ENCODE data around the gene MSANTD2.

MSANTD2 gene

DNA sequence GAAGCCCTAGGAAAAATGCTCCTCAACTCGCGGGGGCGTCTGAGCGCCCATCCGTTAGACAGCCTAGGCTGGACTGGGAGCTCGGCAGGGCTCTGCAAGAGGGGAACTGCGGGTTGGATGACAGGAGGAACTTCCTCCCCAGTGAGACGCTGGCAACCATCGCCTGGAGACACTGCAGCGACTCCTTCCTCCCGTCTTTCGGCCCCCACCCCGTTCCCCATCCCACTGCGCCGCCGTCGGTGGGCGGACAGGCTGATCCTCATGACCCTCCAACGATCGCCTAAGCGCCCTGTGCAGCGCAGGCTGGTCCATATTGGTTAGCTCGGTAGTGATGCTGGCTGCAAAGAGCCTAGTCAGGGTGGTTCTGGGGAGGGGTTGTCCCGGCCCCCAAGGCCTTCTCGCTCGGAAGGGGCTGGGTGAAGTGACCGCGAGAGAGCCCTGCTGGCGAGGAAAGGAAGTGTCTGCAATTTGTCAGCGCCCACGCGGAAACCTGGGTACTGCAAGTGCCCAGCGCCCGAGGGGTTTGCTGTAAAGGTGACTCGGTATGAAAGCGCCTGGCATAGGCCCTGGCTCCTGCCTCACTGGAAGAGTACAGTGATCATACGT is 59.8 kb downstream of the MSANTD2 start:
- H3K79me2 ChIP-seq (ENCODE audit: insufficient read depth, low read length) = no peaks in the 10 kb centered on the region
- peak overlapping the region; percentile 82 for H2AFZ ChIP-seq (ENCODE audit: low read depth, low read length, severe bottlenecking)
- no peaks in the 10 kb centered on the region for H3K36me3 ChIP-seq (ENCODE audit: low read length)
- H3F3A ChIP-seq (ENCODE audit: insufficient read depth) = peaks cover 8% of the 10 kb centered on the region; the same call in 1 of the 2 replicates
- TF ChIP-seq CTCF (IDR thresholded peaks at IDR 0.05; ENCODE audit: insufficient read depth, low read length, poor library complexity, severe bottlenecking) = peak; percentile 29
- TF ChIP-seq EZH2phosphoT487 (conservative IDR thresholded peaks at IDR 0.05; ENCODE audit: low read length) = no peak
- H3K9me2 ChIP-seq (replicated peaks; ENCODE audit: insufficient read depth, low read length) = no peaks in the 10 kb centered on the region
- no peak overlapping the region for H3K27ac ChIP-seq (ENCODE audit: low read depth, low read length)
- H4K20me1 ChIP-seq (ENCODE audit: low read depth, low read length) = no peaks in the 10 kb centered on the region
- H3K9me3 ChIP-seq (ENCODE audit: insufficient read depth, low read length) = no peaks in the 10 kb centered on the region
- no peaks in the 10 kb centered on the region for H3K27me3 ChIP-seq (ENCODE audit: low read length)
- peak overlapping the region; percentile 64 for H3K9ac ChIP-seq (ENCODE audit: low read length)
- H3K4me2 ChIP-seq (ENCODE audit: low read depth, low read length, poor library complexity, severe bottlenecking) = peak overlapping the region; percentile 57
- H3K4me3 ChIP-seq (ENCODE audit: insufficient read depth, low read length, poor library complexity, severe bottlenecking) = peak overlapping the region; percentile 72

- H3K79me2 ChIP-seq (ENCODE audit: insufficient read depth, low read length) = no peaks in the 10 kb centered on the region
- H3F3A ChIP-seq (ENCODE audit: insufficient read depth) = peaks cover 7% of the 10 kb centered on the region; the same call in 1 of the 2 replicates
- no peaks in the 10 kb centered on the region for H4K20me1 ChIP-seq (ENCODE audit: low read depth, low read length)
- H2AFZ ChIP-seq (ENCODE audit: low read depth, low read length, severe bottlenecking) = peak within 1 kb of the TSS; percentile 82
- TF ChIP-seq EZH2phosphoT487 (conservative IDR thresholded peaks at IDR 0.05; ENCODE audit: low read length) = no peak
- no peak for TF ChIP-seq CTCF (IDR thresholded peaks at IDR 0.05; ENCODE audit: insufficient read depth, low read length, poor library complexity, severe bottlenecking)
- H3K9me2 ChIP-seq (replicated peaks; ENCODE audit: insufficient read depth, low read length) = no peaks in the 10 kb centered on the region
- H3K9me3 ChIP-seq (ENCODE audit: insufficient read depth, low read length) = no peaks in the 10 kb centered on the region
- H3K4me2 ChIP-seq (ENCODE audit: low read depth, low read length, poor library complexity, severe bottlenecking) = peak within 1 kb of the TSS; percentile 57
- H3K4me3 ChIP-seq (ENCODE audit: insufficient read depth, low read length, poor library complexity, severe bottlenecking) = peak within 1 kb of the TSS; percentile 72
- H3K27ac ChIP-seq (ENCODE audit: low read depth, low read length) = no peak within 1 kb of the TSS
- H3K9ac ChIP-seq (ENCODE audit: low read length) = peak within 1 kb of the TSS; percentile 64
- H3K36me3 ChIP-seq (ENCODE audit: low read length) = no peaks in the 10 kb centered on the region
- H3K27me3 ChIP-seq (ENCODE audit: low read length) = no peaks in the 10 kb centered on the region
Observed at GRCh38 chr11:124739479-124740276, 60.5 kb downstream of the MSANTD2 start, which contains the start of gene NRGN. Gene NRGN, plus strand, starts transcription at chr11:124739942. Its CDS starts 143 bp downstream, at chr11:124740085.

DNA sequence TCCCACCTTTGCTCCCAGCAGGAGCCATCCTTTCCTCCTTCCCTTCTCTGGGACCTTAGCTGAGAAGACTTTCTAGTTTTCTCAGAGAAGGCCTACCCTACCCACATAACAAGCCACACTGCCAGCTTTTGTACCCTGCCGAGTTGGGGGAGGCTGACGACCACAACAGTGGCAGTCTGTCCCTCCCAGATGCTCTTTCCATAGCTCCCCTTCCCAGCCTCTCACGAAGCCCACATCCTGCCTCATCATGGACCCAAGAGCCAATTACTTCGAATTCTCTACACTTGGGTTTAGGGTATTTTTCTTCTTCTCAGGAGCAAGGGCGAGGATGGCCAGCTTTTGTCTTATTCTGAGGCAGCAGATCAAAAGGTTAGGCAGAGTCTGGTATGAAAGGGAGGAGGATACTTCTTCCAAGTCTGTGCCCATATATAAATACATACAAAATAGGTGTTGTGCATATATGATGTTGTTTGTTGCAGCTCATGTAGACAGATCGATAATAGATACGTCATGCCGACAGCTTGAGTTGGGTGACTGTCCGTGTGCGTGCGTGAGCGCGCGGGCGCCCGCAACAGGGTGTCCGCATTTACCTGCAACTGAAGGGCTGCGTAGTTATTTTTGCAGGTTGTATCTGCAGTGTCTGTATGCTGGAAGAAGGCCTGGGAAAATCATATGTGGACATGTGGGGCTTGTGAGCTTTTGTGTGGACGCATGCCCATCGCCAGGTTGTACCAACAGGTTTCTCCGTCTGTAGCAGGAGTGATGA is 61.3 kb downstream of the MSANTD2 start:
- H3K9me3 ChIP-seq (ENCODE audit: insufficient read depth, low read length) = no peaks in the 10 kb centered on the region
- H3F3A ChIP-seq (ENCODE audit: insufficient read depth) = no peaks in the 10 kb centered on the region
- no peak overlapping the region for H3K27ac ChIP-seq (ENCODE audit: low read depth, low read length)
- H3K4me2 ChIP-seq (ENCODE audit: low read depth, low read length, poor library complexity, severe bottlenecking) = peak overlapping the region; percentile 57
- H4K20me1 ChIP-seq (ENCODE audit: low read depth, low read length) = no peaks in the 10 kb centered on the region
- H3K27me3 ChIP-seq (ENCODE audit: low read length) = no peaks in the 10 kb centered on the region
- H3K79me2 ChIP-seq (ENCODE audit: insufficient read depth, low read length) = no peaks in the 10 kb centered on the region
- TF ChIP-seq EZH2phosphoT487 (conservative IDR thresholded peaks at IDR 0.05; ENCODE audit: low read length) (no peak), CTCF (IDR thresholded peaks at IDR 0.05; ENCODE audit: insufficient read depth, low read length, poor library complexity, severe bottlenecking) (no peak)
- peak overlapping the region; percentile 82 for H2AFZ ChIP-seq (ENCODE audit: low read depth, low read length, severe bottlenecking)
- peak overlapping the region; percentile 72 for H3K4me3 ChIP-seq (ENCODE audit: insufficient read depth, low read length, poor library complexity, severe bottlenecking)
- no peaks in the 10 kb centered on the region for H3K36me3 ChIP-seq (ENCODE audit: low read length)
- no peaks in the 10 kb centered on the region for H3K9me2 ChIP-seq (replicated peaks; ENCODE audit: insufficient read depth, low read length)
- H3K9ac ChIP-seq (ENCODE audit: low read length) = peak overlapping the region; percentile 64
